H9 (cell line): Measurements from ENCODE around the gene C20orf144. TPM values are rescaled to one million over a fixed set of nuclear protein-coding genes. Genes with fewer than 3 reads are reported as not detected.

Experiments used
- DNase-seq: peaks from one replicate; pipeline ENCODE4 v3.0.0-alpha.2; 2017
- H2AFZ ChIP-seq: one replicate; pipeline ENCODE4 v1.6.1; 2013; ENCODE audit warnings: mild to moderate bottlenecking, low read length, control low read depth, moderate library complexity
- H2AK5ac ChIP-seq: 2 replicates; pipeline ENCODE4 v1.6.1; 2013; ENCODE audit warnings: low read length, control low read depth, mixed read lengths; ENCODE audit not compliant: insufficient read length
- H2BK120ac ChIP-seq: one replicate; pipeline ENCODE4 v1.6.1; 2013; ENCODE audit warnings: low read depth, mild to moderate bottlenecking, low read length, control low read depth, inconsistent platforms; ENCODE audit not compliant: poor library complexity, severe bottlenecking
- H2BK12ac ChIP-seq: 2 replicates; pipeline ENCODE4 v1.6.1; 2013; ENCODE audit warnings: low read length, control low read depth, mixed read lengths, low read depth; ENCODE audit not compliant: insufficient read length
- H2BK15ac ChIP-seq: 2 replicates; pipeline ENCODE4 v1.6.1; 2013; ENCODE audit warnings: low read depth, low read length, control low read depth
- H2BK20ac ChIP-seq: one replicate; pipeline ENCODE4 v1.6.1; 2013; ENCODE audit warnings: low read depth, mild to moderate bottlenecking, low read length, control low read depth, inconsistent platforms; ENCODE audit not compliant: poor library complexity, severe bottlenecking
- H2BK5ac ChIP-seq: 2 replicates; pipeline ENCODE4 v1.6.1; 2013; ENCODE audit warnings: low read length, control low read depth, mixed read lengths; ENCODE audit not compliant: insufficient read length
- H3K14ac ChIP-seq: 2 replicates; pipeline ENCODE4 v1.6.1; 2013; ENCODE audit warnings: low read length, control low read depth; ENCODE audit not compliant: insufficient read depth
- H3K18ac ChIP-seq: 2 replicates; pipeline ENCODE4 v1.6.1; 2013; ENCODE audit warnings: low read depth, mild to moderate bottlenecking, mixed read lengths, low read length, control low read depth; ENCODE audit not compliant: insufficient read length
- H3K23ac ChIP-seq: 2 replicates; pipeline ENCODE4 v1.6.1; 2013; ENCODE audit warnings: low read length, control low read depth, mixed read lengths, low read depth; ENCODE audit not compliant: insufficient read length
- H3K23me2 ChIP-seq: 2 replicates; pipeline ENCODE4 v1.6.1; 2013; ENCODE audit warnings: low read depth, mild to moderate bottlenecking, mixed read lengths, low read length, control low read depth; ENCODE audit not compliant: insufficient read length, poor library complexity, severe bottlenecking
- H3K27ac ChIP-seq: 2 replicates; pipeline ENCODE4 v1.5.1; 2013; ENCODE audit warnings: low read length, control low read depth, mixed read lengths, low read depth; ENCODE audit not compliant: insufficient read length
- H3K27me3 ChIP-seq: 2 replicates; pipeline ENCODE4 v1.6.1; 2013; ENCODE audit warnings: low read length, control low read depth, inconsistent platforms; ENCODE audit not compliant: insufficient read depth
- H3K4ac ChIP-seq: 2 replicates; pipeline ENCODE4 v1.6.1; 2013; ENCODE audit warnings: low read depth, mild to moderate bottlenecking, control low read depth, inconsistent platforms, low read length, moderate library complexity
- H3K4me1 ChIP-seq: 2 replicates; pipeline ENCODE4 v1.6.1; 2013; ENCODE audit warnings: low read length, control low read depth, inconsistent platforms; ENCODE audit not compliant: insufficient read depth
- H3K4me2 ChIP-seq: 2 replicates; pipeline ENCODE4 v1.6.1; 2013; ENCODE audit warnings: low read length, control low read depth, mixed read lengths; ENCODE audit not compliant: insufficient read length, insufficient read depth
- H3K56ac ChIP-seq: 2 replicates; pipeline ENCODE4 v1.6.1; 2013; ENCODE audit warnings: low read depth, mild to moderate bottlenecking, mixed read lengths, low read length, control low read depth; ENCODE audit not compliant: insufficient read length
- H3K79me1 ChIP-seq: 2 replicates; pipeline ENCODE4 v1.6.1; 2013; ENCODE audit warnings: low read depth, mild to moderate bottlenecking, moderate library complexity, low read length, control low read depth, inconsistent platforms; ENCODE audit not compliant: insufficient read depth, poor library complexity, severe bottlenecking
- H3K79me2 ChIP-seq: 2 replicates; pipeline ENCODE4 v1.6.1; 2013; ENCODE audit warnings: low read length, control low read depth, inconsistent platforms; ENCODE audit not compliant: insufficient read depth
- H3K9ac ChIP-seq: 2 replicates; pipeline ENCODE4 v1.6.1; 2013; ENCODE audit warnings: low read length, control low read depth, mixed read lengths; ENCODE audit not compliant: insufficient read length; ENCODE audit errors: extremely low read depth
- H3K9me3 ChIP-seq: one replicate; pipeline ENCODE4 v1.6.1; 2013; ENCODE audit warnings: low read depth, low read length, inconsistent platforms; ENCODE audit not compliant: control insufficient read depth
- H3T11ph ChIP-seq: one replicate; pipeline ENCODE4 v1.6.1; 2013; ENCODE audit warnings: mild to moderate bottlenecking, low read length, control low read depth, inconsistent platforms
- H4K20me1 ChIP-seq: one replicate; pipeline ENCODE4 v1.6.1; 2013; ENCODE audit not compliant: control insufficient read depth, insufficient read length, insufficient read depth
- H4K5ac ChIP-seq: 2 replicates; pipeline ENCODE4 v1.6.1; 2013; ENCODE audit warnings: low read depth, mild to moderate bottlenecking, mixed read lengths, low read length, control low read depth; ENCODE audit not compliant: insufficient read length
- H4K8ac ChIP-seq: replicated peaks from 2 replicates; pipeline ENCODE4 v1.6.1; 2013; ENCODE audit warnings: low read length, control low read depth, mixed read lengths, low read depth; ENCODE audit not compliant: insufficient read length
- H4K91ac ChIP-seq: 2 replicates; pipeline ENCODE4 v1.6.1; 2013; ENCODE audit warnings: low read depth, mild to moderate bottlenecking, moderate library complexity, mixed read lengths, low read length, control low read depth; ENCODE audit not compliant: insufficient read length
- H3K27ac Mint-ChIP-seq, 3 experiments: 2 replicates in 2 of 3; 3 replicates in 1 of 3; pipeline ENCODE4 v1.8.0; 2020 to 2021; ENCODE audit warnings: mixed read lengths in 3 of 3, mild to moderate bottlenecking in 1 of 3, moderate library complexity in 1 of 3
- H3K27me3 Mint-ChIP-seq: 2 replicates; pipeline ENCODE4 v1.8.0; 2021; ENCODE audit warnings: low read depth, mild to moderate bottlenecking, moderate library complexity, mixed read lengths
- H3K36me3 Mint-ChIP-seq, 3 experiments: 2 replicates in 2 of 3; 3 replicates in 1 of 3; pipeline ENCODE4 v1.8.0; 2020 to 2021; ENCODE audit warnings: low read depth in 3 of 3, mixed read lengths in 3 of 3; ENCODE audit not compliant: insufficient read depth in 1 of 3
- H3K4me1 Mint-ChIP-seq, 2 experiments: 2 replicates each; pipeline ENCODE4 v1.8.0; 2020; ENCODE audit warnings: mixed read lengths in 2 of 2
- H3K4me3 Mint-ChIP-seq, 2 experiments: 2 replicates in 1 of 2; 3 replicates in 1 of 2; pipeline ENCODE4 v1.8.0; 2020 to 2021; ENCODE audit warnings: mild to moderate bottlenecking in 2 of 2, mixed read lengths in 2 of 2, moderate library complexity in 1 of 2
- H3K9me3 Mint-ChIP-seq, 2 experiments: 2 replicates in 1 of 2; 3 replicates in 1 of 2; pipeline ENCODE4 v1.8.0; 2020; ENCODE audit warnings: mild to moderate bottlenecking in 2 of 2, mixed read lengths in 2 of 2, moderate library complexity in 1 of 2
- WGBS: extraction: QIAGEN DNeasy Blood & Tissue Kit; methylation state at CpG from one replicate; pipeline ENCODE4 v1.1.7; 2013; ENCODE audit warnings: missing lambda C conversion rate, low lambda C conversion rate, mixed read lengths; ENCODE audit not compliant: insufficient read length; ENCODE audit errors: extremely low coverage; 5-methylcytosine and 5-hydroxymethylcytosine counted together
- total RNA-seq: library from RNA; stranded (reverse); gene quantifications from 2 replicates; pipeline ENCODE4 v1.2.1, GENCODE V29; 2021
- TF ChIP-seq, protein P1 (sequence below): fragments of 200-600 bp; sonication (generic); conservative IDR thresholded peaks from 3 replicates; pipeline ENCODE4 v1.8.0; 2021; ENCODE audit warnings: antibody characterized with exemption, mild to moderate bottlenecking

C20orf144 gene
- total RNA-seq, 1 experiment from 2014 or later = 0.26 TPM

DNA sequence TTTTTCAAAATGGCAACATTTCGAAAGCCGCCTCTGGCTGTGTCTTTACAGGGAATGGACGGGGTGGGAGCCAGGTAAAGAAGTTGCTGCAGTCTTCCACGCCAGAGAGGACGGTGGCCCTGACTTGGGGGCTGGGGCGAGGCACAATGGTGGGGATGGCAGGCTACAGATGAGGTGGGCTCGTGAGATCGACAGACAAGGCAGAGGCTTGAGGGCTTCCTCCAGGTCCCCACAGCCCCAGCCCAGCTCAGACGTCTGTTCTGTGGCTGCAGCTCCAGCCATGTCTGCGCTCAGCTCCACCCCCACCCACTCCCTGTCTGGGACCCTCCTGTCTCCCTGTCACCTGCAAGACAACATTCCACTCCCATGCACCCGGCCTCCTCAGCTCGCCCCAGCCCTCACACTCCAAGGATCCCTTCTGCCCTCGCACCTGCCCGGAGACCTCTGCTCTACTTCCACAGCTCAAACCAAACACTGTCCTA, 7.4 kb upstream of the C20orf144 start:
- Histone ChIP-seq H2BK15ac (no peak overlapping the region), H3K23ac (no peak overlapping the region), H4K20me1 (no peaks in the 10 kb centered on the region), H4K5ac (no peak overlapping the region), H3K18ac (no peak overlapping the region), H4K8ac (no peak overlapping the region), H2BK12ac (no peak overlapping the region), H4K91ac (no peak overlapping the region), H3K79me2 (no peaks in the 10 kb centered on the region), H2BK5ac (no peak overlapping the region), H3K56ac (no peak overlapping the region), H3K27ac (no peak overlapping the region), H3K9me3 (no peaks in the 10 kb centered on the region), H2BK120ac (no peak overlapping the region), H3K4me1 (no peaks in the 10 kb centered on the region), H3K79me1 (no peaks in the 10 kb centered on the region), H2AK5ac (no peak overlapping the region), H3K14ac (peak overlapping the region; percentile 27; the same call in 1 of the 2 replicates), H2BK20ac (no peak overlapping the region), H3K23me2 (no peaks in the 10 kb centered on the region), H3K4ac (no peak overlapping the region), H2AFZ (no peak overlapping the region), H3K27me3 (no peaks in the 10 kb centered on the region), H3K9ac (no peak overlapping the region), H3K4me2 (no peak overlapping the region), H3T11ph (no peak overlapping the region)
- TF ChIP-seq, protein P1, sequence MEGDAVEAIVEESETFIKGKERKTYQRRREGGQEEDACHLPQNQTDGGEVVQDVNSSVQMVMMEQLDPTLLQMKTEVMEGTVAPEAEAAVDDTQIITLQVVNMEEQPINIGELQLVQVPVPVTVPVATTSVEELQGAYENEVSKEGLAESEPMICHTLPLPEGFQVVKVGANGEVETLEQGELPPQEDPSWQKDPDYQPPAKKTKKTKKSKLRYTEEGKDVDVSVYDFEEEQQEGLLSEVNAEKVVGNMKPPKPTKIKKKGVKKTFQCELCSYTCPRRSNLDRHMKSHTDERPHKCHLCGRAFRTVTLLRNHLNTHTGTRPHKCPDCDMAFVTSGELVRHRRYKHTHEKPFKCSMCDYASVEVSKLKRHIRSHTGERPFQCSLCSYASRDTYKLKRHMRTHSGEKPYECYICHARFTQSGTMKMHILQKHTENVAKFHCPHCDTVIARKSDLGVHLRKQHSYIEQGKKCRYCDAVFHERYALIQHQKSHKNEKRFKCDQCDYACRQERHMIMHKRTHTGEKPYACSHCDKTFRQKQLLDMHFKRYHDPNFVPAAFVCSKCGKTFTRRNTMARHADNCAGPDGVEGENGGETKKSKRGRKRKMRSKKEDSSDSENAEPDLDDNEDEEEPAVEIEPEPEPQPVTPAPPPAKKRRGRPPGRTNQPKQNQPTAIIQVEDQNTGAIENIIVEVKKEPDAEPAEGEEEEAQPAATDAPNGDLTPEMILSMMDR = no peak
- Mint-ChIP-seq H3K27me3 (no peaks in the 10 kb centered on the region), H3K4me3 (no peak overlapping the region), H3K9me3 (no peaks in the 10 kb centered on the region; a peak in 1 of 5 replicates), H3K27ac (peak overlapping the region in 1 of 3 experiments; percentile 85; a peak in 2 of 7 replicates), H3K4me1 (peaks cover 23 to 25% of the 10 kb centered on the region in 2 experiments), H3K36me3 (peaks cover 0 to 31% (median 4%) of the 10 kb centered on the region in 3 experiments; a peak in 5 of 7 replicates)
- no peak for DNase-seq
- WGBS = no CpG with 5 or more reads among the region's 14 CpGs
